Fibroblast of peridontal ligament (primary cell): ENCODE results near the gene THSD4.
"Not testable (repeated sequence)": the region's sequence is repeated elsewhere in the genome, so short reads cannot be mapped to it uniquely, and the experiment has no call there.

Experiments
- DNase-seq: peaks from one replicate; pipeline ENCODE4 v3.0.0-alpha.2; 2010; ENCODE audit errors: extremely low read depth

Gene THSD4

DNA sequence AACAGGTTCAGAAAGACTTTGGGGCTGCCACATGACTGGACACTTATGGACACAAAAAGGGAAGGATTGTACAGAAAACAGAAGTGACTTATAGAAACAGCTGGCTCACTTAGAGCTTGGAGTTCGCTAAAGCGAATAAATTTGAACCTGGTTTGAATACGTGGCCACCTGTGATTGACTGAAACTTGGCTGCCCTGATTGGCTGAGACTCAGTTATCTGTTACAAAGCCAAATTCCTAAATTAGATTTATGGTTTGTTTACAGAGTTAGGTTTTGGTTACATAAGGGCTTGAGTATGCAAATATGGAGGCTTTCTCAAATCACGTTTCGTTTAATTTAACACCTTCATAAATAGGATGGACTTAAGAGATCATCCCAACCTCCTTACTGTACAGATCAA, 270.2 kb downstream of the THSD4 start:
- DNase-seq, result no peak

DNA sequence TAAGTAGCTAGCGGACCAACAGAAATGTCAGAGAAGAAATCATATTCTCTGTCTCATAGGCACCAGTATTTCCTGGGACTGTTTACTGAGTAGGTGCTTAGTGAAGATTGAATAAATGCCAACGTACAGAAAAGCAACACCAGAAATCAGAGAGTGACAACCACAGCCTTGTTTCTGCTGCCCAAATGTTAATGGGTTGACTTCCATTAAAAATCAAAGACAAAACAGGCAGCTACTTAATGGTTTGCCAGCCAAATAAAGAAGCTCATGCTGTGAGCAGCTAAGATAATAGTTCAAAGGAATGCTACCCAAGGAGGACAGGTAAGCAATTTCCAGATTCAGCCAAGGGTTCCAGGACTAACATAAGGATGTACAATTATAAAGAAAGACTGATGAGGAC, 270.7 kb downstream of the THSD4 start:
- DNase-seq, result no peak

DNA sequence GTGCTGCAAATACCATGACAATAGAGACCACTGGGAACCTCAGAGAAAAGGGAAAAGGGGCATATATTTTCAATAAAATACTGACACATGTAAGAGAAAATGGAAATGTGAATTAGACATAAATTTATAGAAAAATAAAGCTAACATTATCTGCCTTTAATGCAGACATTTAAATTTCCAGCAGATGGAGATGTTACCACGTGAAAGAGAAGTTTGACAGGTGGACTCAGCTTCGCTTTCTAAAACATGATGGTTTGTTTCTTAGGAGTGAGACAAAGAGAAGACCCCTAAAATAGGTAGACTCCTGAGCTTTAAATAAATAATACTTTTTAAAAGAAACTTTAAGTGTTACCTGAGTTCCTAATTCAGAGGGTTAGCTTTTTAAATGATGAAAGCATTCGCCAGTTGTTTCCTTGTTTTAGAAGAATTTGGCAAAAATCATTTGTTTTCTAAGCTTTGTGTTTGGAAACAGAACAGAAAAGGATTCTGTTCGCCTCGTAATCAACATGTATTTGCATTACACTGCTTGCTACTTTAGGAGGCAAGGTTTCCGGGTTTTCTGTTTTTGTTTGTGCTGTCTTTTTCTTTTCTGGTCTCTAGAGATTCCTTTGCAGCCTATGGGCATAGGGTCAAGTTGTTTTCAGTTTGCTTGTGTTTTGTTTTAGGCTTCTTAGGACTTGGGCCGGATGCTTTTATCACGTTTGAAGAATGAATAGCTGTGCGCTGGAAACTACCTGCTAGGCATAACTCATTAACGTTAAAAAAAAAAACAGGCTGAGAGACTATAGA, 271.4 kb downstream of the THSD4 start:
- peak; percentile 58 for DNase-seq

DNA sequence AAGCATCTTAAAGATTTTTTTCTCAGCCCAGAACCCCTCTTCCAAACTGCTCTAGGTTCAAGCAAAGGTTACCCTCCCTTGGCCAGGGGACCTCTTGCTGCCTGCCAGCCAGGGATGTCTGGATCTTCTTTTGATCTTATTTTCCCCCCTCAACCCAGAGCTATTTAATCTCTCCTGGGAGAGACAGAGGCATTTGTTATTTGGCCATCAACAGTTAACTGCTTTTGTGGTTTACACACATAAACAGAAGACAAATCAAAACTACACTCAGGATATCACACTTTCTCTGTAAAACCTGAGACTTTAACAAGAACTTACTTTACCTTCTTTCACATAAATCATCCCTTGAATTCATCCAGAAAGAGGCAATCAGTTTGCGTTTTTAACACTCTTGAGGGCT, 272.5 kb downstream of the THSD4 start:
- no peak for DNase-seq

DNA sequence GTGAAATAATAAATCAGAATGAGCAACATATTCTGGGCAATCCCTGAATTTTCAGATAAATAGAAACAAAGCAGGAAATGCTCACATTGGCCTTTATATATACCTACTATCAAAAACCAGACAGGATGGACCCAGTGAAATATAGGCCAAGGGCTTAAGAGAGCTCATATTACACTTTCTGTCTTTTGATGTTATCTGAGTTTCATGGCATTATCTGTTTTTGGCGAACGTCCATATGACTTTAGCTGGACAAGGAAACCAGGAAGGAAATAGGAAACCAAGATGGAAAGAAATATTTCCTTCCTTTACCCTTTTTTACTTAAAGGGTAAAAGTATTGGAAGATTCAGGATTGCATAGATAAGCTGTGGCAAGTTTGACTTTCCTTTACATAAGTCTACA, 274.8 kb downstream of the THSD4 start:
- DNase-seq, result no peak

DNA sequence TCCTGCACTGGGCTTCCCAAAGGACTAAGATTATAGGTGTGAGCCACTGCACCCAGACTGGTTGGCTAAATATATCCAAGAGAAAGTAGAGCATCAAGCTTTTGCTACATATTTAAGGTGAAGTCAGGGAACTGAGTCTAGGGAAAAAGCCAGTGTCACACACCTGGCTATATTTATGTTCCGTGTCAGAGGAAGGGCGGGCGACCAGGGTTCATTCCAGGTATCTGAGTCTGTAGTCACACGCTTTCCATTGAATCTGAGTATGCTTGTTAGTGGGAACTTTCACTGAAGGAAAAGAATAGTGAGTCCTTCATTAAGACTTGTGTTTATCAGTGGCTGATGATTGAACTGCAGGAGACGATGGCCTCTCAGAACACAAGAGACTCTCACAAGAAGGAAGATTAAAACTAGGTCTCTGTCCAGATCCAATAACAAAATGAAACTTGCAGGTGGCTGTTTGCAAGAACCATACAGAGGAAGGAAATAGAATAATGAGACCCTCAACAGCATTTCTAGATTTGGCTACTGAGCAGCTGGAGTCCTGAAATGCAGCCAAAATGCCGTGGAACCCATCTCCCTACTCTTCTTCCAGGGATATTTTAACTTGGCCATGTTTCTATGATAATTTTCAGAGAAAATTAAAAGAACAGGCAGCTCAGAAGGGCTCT, 276.3 kb downstream of the THSD4 start:
- DNase-seq, result no peak

DNA sequence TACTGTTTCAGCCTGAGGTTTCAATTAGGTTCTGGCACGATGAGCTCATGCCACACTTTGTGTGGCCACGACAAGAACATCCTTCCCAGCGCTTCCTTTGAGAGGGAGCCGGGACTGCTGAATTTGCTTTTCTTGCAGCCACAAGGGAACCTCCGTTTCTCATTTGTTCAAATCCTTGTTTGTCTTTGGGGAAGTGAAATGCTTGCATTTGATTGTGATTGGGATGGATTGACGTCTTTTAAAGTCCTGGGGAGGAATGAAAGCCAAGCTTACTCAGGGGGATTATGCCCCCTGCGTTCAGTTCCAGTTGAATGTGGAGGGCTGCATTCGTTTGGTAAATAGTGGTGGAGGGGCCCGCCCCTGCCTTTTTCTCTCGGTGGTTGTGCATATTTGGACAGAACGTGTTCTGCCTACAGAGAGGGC, 277.6 kb downstream of the THSD4 start:
- peak; percentile 19 for DNase-seq

DNA sequence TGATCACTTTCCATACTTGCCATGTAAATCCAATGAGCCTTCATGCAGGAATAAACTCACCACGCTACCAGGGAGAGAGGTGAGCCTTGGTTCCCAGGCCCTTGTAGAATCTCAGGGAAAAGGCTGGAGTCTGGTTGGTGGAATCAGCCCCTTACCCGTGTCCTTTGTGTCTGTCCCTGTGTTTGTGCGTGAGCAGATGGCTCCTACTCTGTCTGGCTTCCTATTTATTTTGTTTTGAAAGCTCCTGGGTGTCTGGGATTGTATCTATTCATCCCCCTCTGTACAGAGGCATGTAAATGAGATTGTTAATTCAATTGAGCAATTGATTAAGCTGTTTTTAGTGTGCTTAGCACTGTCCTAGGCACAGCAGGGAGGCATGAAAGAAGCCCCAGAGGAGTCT, 278.1 kb downstream of the THSD4 start:
- DNase-seq, result no peak

DNA sequence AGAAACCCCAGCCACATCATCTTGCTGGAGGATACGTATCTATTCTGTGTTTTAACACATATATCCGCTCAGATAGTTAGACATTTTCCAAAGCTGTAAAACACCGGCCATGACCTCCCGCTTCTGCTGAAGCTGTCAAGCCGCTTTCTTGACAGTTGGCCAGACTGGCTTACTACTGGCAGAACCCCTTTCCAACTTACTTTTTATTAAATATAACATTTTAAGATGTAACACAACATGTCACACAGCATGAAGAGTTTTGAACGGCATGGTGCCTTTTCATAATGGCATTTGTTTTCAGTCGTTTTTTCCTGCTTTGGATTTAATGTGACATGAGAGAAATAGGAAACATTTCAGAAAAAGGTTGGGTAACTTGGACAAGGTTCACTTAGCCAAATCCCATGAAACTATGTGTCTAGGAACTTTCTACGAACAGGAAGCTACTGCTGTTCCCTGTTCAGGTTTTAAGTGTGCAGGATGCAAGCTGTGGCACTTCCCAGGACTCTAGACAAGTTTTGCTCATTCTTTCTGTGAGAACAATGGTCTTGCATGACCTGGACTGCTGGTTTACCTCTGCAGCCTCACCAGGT, 281.4 kb downstream of the THSD4 start:
- no peak for DNase-seq

DNA sequence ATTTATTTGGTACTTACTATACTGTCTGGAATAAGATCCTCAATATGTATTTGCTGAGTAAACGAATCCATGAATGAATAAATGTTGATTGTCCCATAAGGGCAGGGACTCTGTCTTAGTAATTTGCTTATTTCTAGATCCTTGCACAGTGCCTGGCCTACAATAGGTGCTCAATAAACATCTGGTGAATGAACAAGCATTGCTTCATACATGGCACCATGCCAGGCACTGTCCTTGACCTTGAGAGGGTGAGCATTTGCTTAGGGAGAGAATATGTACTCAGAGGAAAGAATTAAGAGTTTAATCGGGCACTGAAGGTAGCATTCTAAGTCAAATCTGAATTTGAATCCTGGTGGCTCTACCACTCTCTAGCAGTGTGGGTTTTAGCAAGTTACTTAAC, 282.1 kb downstream of the THSD4 start:
- DNase-seq, result no peak

DNA sequence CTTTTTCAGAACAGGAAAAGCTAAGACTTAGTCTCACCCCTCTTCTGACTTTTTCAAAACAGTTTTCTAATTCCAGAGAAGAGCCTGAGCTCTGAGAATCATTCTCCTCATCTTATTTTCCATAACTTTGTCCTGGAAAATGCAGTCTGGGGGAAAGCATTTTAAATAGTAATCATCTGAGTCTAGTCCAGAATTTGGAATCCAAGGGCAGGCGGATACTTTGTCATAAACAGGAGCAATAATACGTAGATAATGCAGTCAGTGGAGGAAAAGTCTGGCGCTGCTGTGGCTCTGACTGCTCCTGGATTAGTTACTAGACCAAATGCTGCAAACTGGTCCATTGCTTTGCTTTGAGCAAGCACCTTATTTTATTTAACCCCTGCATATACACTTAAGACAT, 285.0 kb downstream of the THSD4 start:
- DNase-seq, result peak; percentile 26

DNA sequence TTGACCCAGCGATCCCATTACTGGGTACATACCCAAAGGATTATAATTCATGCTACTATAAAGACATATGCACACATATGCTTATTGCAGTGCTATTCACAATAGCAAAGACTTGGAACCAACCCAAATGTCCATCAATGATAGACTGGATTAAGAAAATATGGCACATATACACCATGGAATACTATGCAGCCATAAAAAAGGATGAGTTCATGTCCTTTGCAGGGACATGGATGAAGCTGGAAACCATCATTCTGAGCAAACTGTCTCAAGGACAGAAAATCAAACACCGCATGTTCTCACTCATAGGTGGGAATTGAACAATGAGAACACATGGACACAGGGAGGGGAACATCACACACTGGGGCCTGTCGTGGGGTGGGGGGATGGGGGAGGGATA, 286.5 kb downstream of the THSD4 start:
- DNase-seq, result not testable (repeated sequence)

DNA sequence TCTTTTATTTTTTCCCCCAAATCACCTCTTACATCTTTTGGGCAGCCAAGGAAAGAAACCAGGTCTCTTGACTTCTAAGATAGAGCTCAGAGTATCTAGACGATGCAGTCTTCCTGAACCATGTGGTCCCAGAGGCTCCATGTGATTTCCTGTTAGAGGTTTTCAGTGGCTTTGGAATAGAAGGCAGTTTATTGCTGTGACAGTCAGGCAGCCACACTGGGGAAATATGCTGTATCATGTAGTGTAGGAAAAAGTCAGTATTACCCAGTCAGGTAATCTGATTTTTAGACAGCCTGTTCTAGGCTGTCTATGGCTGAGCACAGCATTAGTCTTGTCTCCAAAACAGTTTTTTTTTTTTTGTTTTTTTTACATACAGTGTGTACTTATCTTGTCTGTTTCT, 294.3 kb downstream of the THSD4 start:
- DNase-seq, result no peak

DNA sequence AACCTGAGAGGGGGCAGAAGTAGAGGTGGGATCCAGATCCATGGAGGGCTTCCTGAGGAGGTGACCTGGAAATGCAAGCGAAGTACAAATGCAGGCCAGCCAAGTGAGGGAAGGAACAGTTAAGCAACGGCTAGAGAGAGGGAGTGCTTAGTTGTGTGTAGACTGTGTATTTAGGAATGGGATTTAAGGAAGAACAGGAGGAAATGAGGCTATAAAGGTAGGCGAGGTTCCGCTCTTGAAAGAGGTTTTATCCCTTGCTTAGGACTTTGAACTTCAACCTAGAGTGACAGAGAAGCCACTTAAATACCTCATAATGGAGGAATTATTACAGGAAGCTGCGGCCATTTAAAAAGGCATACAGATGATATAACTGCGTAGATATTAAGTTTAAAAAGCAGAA, 295.1 kb downstream of the THSD4 start:
- DNase-seq, result no peak

DNA sequence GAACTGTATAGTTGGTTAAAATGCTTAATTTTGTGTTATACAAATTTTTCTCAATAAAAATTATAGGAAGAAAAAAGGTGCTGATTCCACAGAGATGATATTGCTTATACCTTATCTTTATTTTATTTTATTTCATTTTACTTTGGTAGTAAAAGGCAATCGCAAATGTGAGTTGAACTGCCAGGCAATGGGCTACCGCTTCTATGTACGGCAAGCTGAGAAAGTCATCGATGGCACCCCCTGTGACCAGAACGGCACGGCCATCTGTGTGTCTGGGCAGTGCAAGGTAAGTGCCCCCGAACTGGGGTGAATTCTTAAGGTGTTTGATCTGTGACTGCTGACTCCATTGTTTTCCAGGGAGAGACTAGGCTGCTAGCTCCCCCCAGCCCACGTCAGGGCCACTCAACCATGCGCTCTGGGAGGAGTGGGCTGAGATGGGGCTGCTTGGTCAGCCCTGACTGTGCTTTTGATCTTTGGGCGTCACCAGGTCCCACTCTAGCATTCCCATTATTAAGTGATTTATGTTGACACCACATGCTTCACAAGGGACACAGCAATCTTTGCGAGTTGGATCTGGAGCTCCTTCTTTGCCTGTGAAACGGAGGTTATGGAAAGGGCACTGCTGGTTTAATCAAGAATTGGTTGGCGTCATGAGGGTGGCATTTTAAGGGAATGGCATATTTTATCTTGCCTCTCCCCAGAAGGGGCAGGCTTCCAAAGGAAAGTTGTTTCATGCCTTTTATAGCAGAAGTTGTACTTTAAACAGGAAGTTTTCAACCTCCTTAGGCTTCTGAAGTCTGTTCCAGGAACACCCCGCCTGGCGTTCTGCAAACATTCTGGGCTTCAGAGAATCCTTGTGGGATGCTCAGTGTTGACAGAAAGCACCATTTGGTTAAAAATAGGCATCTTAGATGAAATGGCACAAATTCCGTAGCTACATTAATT, 296.5 kb downstream of the THSD4 start:
- peak; percentile 86 for DNase-seq

DNA sequence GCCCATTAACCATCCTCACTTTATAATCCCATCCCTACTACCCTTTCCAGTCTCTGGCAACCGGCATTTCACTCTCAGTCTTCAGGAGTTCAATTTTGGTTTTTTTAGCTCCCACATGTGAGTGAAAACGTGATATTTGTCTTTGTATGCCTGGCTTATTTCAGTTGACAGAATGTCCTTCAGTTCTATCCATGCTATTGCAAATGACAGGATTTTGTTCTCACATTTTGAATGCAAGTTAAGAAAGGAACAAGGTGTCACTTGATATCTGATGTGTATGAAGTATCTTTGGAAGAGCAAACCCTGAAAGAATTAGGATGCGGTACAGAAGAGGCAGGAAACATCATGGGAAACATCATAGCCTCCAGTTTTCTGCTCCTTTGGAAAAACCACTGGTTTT, 298.1 kb downstream of the THSD4 start:
- DNase-seq, result no peak

DNA sequence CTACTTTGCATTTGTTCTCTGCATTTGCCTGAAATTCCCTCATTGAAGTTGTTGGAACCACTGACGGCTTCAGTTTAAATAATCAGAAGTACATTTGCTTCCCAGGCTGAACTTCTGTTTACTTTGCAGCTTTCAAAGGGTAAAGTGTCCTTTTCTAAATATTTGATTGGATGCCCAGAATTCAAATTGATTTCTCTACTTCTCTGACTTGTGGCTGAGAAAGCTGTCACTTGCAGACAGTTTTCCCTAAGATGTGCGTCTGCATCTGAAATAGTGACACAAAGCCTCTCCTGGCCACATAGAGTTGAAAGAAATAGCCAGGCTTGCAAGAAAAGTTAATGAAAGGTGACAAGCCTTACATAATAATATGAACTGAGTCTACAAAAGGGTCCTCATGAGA, 299.6 kb downstream of the THSD4 start:
- peak; percentile 33 for DNase-seq

DNA sequence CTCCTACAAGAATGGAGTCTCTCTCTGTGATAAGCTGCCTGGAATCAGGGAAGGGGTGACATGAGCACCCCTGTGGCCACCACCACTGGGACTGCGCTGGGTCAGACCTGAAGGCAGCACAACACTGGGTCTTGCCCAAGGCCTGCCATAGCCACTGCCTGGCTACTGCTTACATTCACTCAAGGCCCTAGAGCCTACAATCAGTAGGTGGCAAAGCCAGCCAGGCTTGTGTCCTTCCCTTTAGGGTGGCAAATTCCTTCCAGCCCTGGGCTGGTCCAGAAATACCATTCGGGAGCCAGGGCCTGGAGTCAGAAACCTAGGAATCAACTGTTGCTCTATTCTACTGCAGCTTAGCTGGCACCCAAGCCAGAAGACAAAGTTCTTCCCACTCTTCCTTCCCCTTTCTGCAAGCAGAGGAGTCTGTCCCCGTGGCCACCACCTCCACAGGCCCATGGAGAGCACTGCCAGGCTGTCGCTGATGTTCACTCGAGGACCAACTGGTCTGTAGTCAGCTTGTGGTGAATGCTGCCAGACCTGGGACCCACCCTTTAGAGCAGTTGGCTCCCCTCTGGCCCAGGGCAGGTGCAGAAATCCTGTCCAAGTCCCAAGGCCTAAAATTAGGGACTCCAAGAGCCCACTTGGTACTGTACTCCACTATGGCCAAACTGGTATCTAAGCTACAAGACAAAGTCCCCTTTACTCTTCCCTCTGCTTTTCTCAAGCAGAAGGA, 307.4 kb downstream of the THSD4 start:
- DNase-seq, result no peak

DNA sequence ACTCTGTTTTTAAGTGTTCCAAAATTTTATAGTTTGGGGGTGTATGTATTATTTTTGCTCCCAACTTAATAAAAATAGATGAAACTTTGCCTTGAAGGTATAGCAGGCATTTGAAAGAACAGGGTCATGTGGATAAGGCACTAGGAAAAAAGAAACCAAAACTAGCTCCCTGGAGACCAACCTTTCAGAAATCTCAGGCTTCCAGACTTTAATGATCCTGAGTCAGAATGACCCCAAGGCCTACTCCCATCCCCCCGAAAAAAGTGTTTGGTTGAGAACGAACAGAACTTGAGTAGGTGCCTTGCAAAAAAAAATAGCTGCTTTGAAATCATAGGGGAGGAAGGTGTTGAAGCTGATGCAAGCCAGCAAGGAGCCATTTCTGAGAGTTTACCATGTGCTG, 309.5 kb downstream of the THSD4 start:
- peak; percentile 46 for DNase-seq

DNA sequence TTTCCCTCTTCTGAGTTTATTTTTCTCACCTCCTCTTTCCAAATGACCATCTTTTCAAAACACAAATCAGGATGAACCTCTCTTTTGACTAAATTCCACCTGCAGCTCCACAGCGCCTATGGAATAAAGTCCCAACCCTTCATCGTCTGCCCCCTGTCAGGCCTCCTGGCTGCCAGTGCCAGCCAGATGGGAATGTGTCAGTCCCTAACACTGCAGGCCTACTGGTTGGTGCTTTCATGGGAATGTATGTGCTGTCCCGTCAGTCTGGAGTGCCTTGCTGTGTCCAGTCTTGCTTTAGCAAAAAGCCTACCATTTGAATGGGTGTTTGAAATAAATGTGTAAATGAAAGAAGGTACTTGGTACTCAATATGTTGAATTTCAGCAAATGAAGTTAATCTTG, 310.1 kb downstream of the THSD4 start:
- no peak for DNase-seq

DNA sequence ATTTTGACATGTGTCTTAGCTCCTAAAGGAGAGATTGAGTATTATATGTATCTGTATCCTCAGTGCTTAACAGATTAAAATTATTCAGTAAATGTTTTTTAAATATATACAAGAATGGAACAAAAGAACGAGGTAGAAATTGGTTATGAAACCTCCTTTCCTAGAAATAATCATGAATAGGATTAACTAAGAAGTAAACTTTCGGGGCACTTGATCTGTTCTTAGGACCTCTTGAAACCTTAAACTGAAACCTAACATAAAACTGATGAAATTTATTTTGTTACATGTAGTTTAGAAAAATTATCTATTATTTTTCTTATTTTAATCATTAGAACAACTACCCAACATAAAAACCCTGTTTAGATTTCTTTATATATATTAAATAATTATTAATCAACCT, 311.5 kb downstream of the THSD4 start:
- DNase-seq, result no peak
